GM08714 (cell line): ENCODE data around the gene CCL5.

Experiments used
- H3K4me3 ChIP-seq: fragments of 200-500 bp; sonication (Bioruptor generic); 2 replicates; pipeline ENCODE4 v1.5.1; 2014; ENCODE audit warnings: mild to moderate bottlenecking, low read length, inconsistent platforms
- ZNF274 ChIP-seq: IDR thresholded peaks from 2 replicates; pipeline ENCODE4 v1.6.1; 2012; ENCODE audit warnings: mild to moderate bottlenecking, low read depth, low read length

Gene CCL5

GRCh38 chr17:35879773-35880654, at the start of gene CCL5:
CCL5 (minus strand) TSS chr17:35880360.
- TF ChIP-seq ZNF274: no peak
- peak within 1 kb of the TSS; percentile 28; the same call in 1 of the 2 replicates for H3K4me3 ChIP-seq

GRCh38 chr17:35927714-35928113, 47.6 kb upstream of the CCL5 start:
- no peak overlapping the region for H3K4me3 ChIP-seq

DNA sequence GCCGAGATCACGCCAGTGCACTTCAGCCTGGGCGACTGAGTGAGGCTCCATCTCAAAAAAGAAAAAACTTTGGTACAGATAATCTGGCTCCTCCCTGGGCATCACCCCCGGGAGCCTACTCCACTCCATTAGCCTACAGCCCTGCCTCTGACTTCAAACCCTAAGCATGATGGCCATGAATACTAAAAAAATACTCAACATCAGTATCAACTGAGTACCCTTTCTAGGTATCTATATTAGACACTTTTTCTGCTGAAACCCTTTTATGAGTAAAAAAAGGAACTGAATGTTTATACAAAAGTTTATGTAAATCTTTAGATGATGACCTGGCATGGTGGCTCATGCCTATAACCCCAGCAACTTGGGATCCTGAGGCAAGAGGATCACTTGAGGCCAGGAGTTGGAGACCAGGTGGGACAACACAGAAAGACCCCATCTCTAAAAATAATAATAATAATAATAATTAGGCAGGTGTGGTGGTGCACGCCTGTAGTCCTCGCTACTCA, 43.5 kb upstream of the CCL5 start:
- no peak for TF ChIP-seq ZNF274
- no peak overlapping the region for H3K4me3 ChIP-seq

More at GRCh38 chr17:35927714-35928113, 47.6 kb upstream of the CCL5 start:
- TF ChIP-seq ZNF274: no peak

DNA sequence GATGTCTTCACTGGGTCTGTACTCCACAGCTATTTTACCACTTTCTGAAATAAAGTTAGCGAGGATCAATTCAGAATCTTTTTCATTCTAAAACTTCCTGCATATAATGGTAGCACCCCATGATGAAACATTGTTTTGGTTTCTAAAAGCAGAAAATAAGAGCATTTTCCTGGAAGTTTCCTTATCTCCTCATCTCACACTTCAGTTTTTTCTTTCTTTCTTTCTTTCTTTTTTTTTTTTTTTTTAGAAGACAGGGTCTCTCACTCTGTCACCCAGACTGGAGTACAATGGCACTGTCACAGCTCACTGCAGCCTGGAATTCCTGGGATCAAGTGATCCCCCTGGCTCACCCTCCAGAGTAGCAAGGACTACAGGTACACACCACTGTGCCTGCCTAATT, 40.1 kb upstream of the CCL5 start:
- no peak overlapping the region for H3K4me3 ChIP-seq

GRCh38 chr17:35918665-35919064, 38.5 kb upstream of the CCL5 start:
- no peak for TF ChIP-seq ZNF274
- no peak overlapping the region for H3K4me3 ChIP-seq

More for the DNA sequence above, 40.1 kb upstream of the CCL5 start:
- TF ChIP-seq ZNF274: no peak

DNA sequence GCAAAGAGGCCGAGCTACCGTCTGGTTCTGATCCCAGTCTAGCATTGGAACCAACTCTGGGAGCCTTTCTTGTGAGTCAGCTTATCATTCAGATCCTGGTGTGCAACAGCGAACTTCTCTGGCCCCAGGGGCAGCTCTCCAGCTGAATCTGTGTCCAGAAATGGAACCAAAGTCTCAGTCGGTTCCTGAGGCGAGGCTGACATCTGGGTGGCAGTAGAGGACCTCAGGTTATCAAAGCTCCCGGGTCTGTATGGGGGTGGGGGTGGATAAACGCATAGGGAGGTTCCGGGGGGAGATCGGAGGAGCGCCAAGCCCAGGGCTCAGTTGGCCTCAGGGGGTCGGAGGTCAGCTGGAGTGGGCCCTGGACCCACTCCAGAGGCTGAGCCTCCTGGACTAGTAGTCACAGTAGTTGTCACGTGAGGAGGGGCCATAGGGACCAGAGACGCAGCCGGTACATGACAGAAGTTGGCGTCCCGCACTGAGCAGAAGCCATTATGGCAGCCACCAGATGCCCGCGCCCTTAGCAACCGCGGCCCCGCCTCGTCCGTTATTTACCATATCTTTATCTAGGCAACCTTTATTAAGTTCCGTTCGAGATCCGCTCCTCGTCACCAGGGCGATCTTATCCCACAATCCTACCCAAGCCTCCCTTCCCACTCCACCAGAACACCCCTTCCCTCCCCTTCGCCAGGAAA, 37.5 kb upstream of the CCL5 start:
- no peak for TF ChIP-seq ZNF274
- no peak overlapping the region for H3K4me3 ChIP-seq

- TF ChIP-seq ZNF274: no peak
- no peak overlapping the region for H3K4me3 ChIP-seq
Measured at GRCh38 chr17:35915153-35915964, 35.2 kb upstream of the CCL5 start.

GRCh38 chr17:35914354-35914753, 34.2 kb upstream of the CCL5 start:
- no peak overlapping the region for H3K4me3 ChIP-seq
- TF ChIP-seq ZNF274: no peak

- no peak for TF ChIP-seq ZNF274
- no peak overlapping the region for H3K4me3 ChIP-seq
Measured at GRCh38 chr17:35913609-35914008, 33.4 kb upstream of the CCL5 start.

GRCh38 chr17:35912942-35913341, 32.8 kb upstream of the CCL5 start:
- H3K4me3 ChIP-seq: no peak overlapping the region
- TF ChIP-seq ZNF274: no peak

DNA sequence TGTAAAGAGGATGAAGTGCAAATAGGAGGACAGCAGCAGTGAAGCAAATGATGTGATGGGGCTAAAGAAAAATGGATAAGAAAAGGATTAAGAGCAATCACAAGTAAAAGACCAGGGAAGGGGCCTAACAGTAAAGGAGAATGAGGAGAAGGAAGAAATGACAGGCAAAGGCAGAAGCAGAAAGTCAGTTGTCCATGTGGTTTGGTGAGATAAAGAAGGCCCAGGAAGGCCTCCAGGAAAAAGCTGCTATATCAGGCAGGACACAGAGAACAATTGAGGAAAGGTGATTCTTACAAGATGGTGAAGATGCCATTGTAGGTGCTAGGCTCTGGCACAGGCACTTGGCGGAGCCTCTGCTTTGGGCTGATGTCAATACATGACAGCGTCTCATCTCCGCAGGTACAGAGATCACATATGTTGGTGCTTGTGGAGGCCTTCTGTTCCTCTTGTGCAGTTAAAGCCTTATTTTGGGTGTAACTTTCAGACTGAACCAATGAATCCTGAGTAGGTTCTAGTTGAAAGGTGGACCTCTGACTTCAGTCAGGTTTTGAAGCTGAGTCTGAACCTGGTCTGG, 32.3 kb upstream of the CCL5 start:
- TF ChIP-seq ZNF274: no peak
- H3K4me3 ChIP-seq: no peak overlapping the region

DNA sequence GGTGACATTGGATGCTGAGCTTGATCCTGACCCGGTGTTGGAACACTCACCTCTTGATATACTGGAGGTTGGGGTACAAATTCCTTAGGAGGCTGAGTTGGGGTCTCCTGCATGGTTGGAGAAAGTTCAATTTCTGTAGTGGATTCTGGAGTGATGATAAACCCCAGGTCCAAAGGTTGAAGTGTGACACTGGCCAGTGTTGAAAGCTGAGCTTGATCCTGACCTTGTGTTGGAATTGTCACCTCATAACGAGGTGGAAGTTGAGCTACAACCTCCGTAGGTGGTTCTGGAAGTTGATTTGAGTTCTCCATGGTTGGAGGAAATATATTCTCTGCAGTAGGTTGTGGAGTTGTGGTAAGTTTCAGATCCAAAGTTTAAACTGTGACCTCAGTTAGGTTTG, 29.2 kb upstream of the CCL5 start:
- TF ChIP-seq ZNF274: no peak
- H3K4me3 ChIP-seq: no peak overlapping the region

DNA sequence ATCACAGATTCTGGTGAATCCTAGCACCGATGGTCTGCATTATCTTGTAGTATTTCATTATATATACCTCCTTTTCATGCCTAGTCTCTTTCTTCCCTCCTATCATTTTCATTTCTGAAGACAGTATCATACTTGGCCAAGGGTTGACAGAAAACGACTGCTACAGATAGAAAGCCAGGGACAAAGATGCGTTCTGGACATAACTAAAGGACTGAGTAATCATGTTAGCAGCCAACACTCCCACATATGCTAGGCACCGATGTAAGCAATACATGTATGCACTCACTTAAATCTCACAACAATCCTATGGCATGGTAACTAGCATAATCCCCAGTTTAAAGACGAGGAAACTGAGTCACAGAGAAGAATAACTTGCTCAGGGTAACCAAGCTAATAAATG, 27.5 kb upstream of the CCL5 start:
- no peak overlapping the region for H3K4me3 ChIP-seq
- no peak for TF ChIP-seq ZNF274
